Activated B cell treated with CpG ODN at 0.5 μM for 24 hours (primary cell): ENCODE results near the gene AQP9. TPM values are rescaled to one million over a fixed set of nuclear protein-coding genes. Genes with fewer than 3 reads are reported as not detected.

Experiments used
- ATAC-seq: fragments of 200-7000 bp; cut with Tn5 transposase; one replicate; pipeline ENCODE4 v1.10.0; 2021; ENCODE audit warnings: low read depth, mild to moderate bottlenecking, moderate library complexity
- CTCF ChIA-PET: fragments of 350-600 bp; sonication (Branson Sonifier 250); formaldehyde crosslinking; loops from one replicate; lab custom pipeline; 2021; ENCODE audit warnings: antibody characterized with exemption; lab: Charles Lee
- POLR2A ChIA-PET: fragments of 350-600 bp; sonication (Branson Sonifier 250); formaldehyde crosslinking; loops from one replicate; lab custom pipeline; 2021; ENCODE audit warnings: antibody characterized with exemption; lab: Charles Lee
- DNase-seq: peaks from one replicate; pipeline ENCODE4 v3.0.0; 2022
- H3K27ac Mint-ChIP-seq: one replicate; pipeline ENCODE4 v1.8.0; 2020; ENCODE audit warnings: mixed read lengths
- H3K27me3 Mint-ChIP-seq: one replicate; pipeline ENCODE4 v1.8.0; 2021; ENCODE audit warnings: mixed read lengths
- H3K36me3 Mint-ChIP-seq: one replicate; pipeline ENCODE4 v1.8.0; 2021; ENCODE audit warnings: low read depth, mixed read lengths
- H3K4me1 Mint-ChIP-seq: one replicate; pipeline ENCODE4 v1.8.0; 2021; ENCODE audit warnings: mixed read lengths
- H3K4me3 Mint-ChIP-seq: one replicate; pipeline ENCODE4 v1.8.0; 2020; ENCODE audit warnings: mild to moderate bottlenecking, mixed read lengths
- H3K9me3 Mint-ChIP-seq: one replicate; pipeline ENCODE4 v1.8.0; 2020; ENCODE audit warnings: mixed read lengths
- CTCF ChIP-seq: fragments of 200-600 bp; IDR thresholded peaks from one replicate; pipeline ENCODE4 v1.8.0; 2022; ENCODE audit warnings: antibody characterized with exemption, mild to moderate bottlenecking
- intact Hi-C: fragments of 100-400 bp; cut with micrococcal nuclease; formaldehyde crosslinking; loops from one replicate; pipeline ENCODE4 v1.15.1; 2024
- total RNA-seq: library from RNA; stranded (reverse); gene quantifications from 2 replicates; pipeline ENCODE4 v1.2.3, GENCODE V29; 2022

Gene AQP9
- total RNA-seq, 1 donor from 2014 or later = not detected

GRCh38 chr15:58232281-58233065 lies 94.3 kb downstream of the AQP9 start:
- Mint-ChIP-seq H3K27ac (no peak overlapping the region), H3K4me3 (no peak overlapping the region), H3K36me3 (no peaks in the 10 kb centered on the region), H3K9me3 (no peaks in the 10 kb centered on the region), H3K4me1 (no peaks in the 10 kb centered on the region), H3K27me3 (peaks cover 12% of the 10 kb centered on the region)
- ATAC-seq = no peak
- CTCF ChIA-PET = no interaction called here
- POLR2A ChIA-PET = no interaction called here
- TF ChIP-seq CTCF = no peak
- no peak for DNase-seq
- intact Hi-C loops = no loop called here

- peaks cover 12% of the 10 kb centered on the region for H3K27me3 Mint-ChIP-seq
- no peaks in the 10 kb centered on the region for H3K36me3 Mint-ChIP-seq
- H3K4me1 Mint-ChIP-seq = no peaks in the 10 kb centered on the region
- no peak overlapping the region for H3K4me3 Mint-ChIP-seq
- POLR2A ChIA-PET = no interaction called here
- intact Hi-C loops = no loop called here
- H3K9me3 Mint-ChIP-seq = no peaks in the 10 kb centered on the region
- ATAC-seq (no peak), DNase-seq (no peak)
- no peak for TF ChIP-seq CTCF
- no peak overlapping the region for H3K27ac Mint-ChIP-seq
- CTCF ChIA-PET = no interaction called here
These were observed 95.2 kb downstream of the AQP9 start for GRCh38 chr15:58233341-58233740.

Other genes with a start within 250 kb of the AQP9 start
- not detected in 2 replicates for gene ALDH1A2, start 72.7 kb upstream of the AQP9 start, total RNA-seq